ENCODE data around the gene DUOX1. TPM values are rescaled to one million over a fixed set of nuclear protein-coding genes. Genes with fewer than 3 reads are reported as not detected.

Gene DUOX1
- total and polyA plus RNA-seq, 2 of the 13 experiments (the other 11 are each of a cell fraction or from before 2014, with no cell fraction given): 0.03 TPM; not detected in 1

DNA sequence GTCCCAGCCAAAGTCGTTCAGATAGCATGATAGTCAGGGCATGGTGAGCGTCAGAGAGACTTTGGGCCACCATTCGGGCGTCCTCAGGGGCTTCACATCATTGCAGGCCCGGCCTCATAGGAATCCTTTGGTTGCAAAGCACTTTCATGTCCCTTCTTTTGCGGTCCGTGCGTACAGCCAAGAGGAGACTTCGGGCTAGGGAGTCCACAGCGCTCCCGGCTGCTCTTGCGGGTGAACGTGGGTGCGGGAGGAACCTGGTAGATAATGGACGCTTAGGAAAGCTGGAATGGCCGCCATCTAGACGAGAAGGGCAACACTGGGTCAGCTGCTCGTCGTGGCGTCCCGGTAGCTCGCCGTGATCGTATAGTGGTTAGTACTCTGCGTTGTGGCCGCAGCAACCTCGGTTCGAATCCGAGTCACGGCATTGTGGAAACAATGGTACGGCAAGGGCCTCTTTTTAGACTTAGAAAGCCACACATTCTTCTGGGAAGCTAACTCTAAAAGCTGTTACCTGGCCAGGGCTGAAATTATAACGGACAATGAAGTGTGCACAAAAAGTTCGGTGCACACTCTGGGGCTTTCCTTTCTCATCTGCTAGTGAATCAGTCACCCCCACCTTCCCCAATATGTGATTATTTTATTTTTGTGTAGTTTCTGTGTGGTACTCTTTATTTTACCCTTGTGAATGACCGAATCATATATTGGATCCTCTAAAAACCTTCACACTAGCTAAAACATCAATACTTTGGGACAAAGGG, 71.2 kb downstream of the DUOX1 start (continued):
- TF ChIP-seq ZNF318 (CRISPR knock-in tag; IDR thresholded peaks at IDR 0.05) (no peak), EED (CRISPR knock-in tag; IDR thresholded peaks at IDR 0.05) (peak; percentile 57; the same call in 1 of the 2 replicates), ZNF12 (CRISPR knock-in tag; IDR thresholded peaks at IDR 0.05) (no peak), ZNF629 (CRISPR knock-in tag; conservative IDR thresholded peaks at IDR 0.05) (peak; percentile 42), ZNF331 (CRISPR knock-in tag; IDR thresholded peaks at IDR 0.05) (peak; percentile 59), TBP (CRISPR knock-in tag; IDR thresholded peaks at IDR 0.05) (no peak), CENPT (CRISPR knock-in tag; IDR thresholded peaks at IDR 0.05; ENCODE audit: low read depth) (no peak), RXRB (CRISPR knock-in tag; IDR thresholded peaks at IDR 0.05; ENCODE audit: borderline replicate concordance) (0 out of 2 replicates have a peak, but pooled peaks have one; percentile 39), NPAS2 (CRISPR knock-in tag; IDR thresholded peaks at IDR 0.05; ENCODE audit: borderline replicate concordance) (no peak), TARDBP (CRISPR knock-in tag; IDR thresholded peaks at IDR 0.05) (no peak), TOPORS (CRISPR knock-in tag; IDR thresholded peaks at IDR 0.05) (no peak; the same call in 1 of the 2 replicates)
- TF ChIP-seq, protein P1, sequence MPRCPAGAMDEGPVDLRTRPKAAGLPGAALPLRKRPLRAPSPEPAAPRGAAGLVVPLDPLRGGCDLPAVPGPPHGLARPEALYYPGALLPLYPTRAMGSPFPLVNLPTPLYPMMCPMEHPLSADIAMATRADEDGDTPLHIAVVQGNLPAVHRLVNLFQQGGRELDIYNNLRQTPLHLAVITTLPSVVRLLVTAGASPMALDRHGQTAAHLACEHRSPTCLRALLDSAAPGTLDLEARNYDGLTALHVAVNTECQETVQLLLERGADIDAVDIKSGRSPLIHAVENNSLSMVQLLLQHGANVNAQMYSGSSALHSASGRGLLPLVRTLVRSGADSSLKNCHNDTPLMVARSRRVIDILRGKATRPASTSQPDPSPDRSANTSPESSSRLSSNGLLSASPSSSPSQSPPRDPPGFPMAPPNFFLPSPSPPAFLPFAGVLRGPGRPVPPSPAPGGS (CRISPR knock-in tag; IDR thresholded peaks at IDR 0.05): 0 out of 2 replicates have a peak, but pooled peaks have one; percentile 8
- TF ChIP-seq, protein P2, sequence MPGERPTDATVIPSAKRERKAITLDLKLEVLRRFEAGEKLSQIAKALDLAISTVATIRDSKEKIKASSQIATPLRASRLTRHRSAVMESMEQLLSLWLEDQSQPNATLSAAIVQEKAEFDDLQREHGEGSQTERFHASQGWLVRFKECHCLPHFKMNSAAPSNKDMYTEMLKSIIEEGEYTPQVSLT (CRISPR knock-in tag; IDR thresholded peaks at IDR 0.05; ENCODE audit: borderline replicate concordance, low read depth): no peak
- TF ChIP-seq, protein P3, sequence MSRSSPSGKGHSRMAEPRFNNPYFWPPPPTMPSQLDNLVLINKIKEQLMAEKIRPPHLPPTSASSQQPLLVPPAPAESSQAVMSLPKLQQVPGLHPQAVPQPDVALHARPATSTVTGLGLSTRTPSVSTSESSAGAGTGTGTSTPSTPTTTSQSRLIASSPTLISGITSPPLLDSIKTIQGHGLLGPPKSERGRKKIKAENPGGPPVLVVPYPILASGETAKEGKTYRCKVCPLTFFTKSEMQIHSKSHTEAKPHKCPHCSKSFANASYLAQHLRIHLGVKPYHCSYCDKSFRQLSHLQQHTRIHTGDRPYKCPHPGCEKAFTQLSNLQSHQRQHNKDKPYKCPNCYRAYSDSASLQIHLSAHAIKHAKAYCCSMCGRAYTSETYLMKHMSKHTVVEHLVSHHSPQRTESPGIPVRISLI (CRISPR knock-in tag; IDR thresholded peaks at IDR 0.05; ENCODE audit: borderline replicate concordance): no peak
